Activated naive CD4-positive, alpha-beta T cell treated with anti-CD3 and anti-CD28 coated beads, Interleukin-2, amount 50 U/mL, for 16 hours (primary cell): ENCODE measurements around the gene SPINK1.
"Not testable (repeated sequence)": the region's sequence is repeated elsewhere in the genome, so short reads cannot be mapped to it uniquely, and the experiment has no call there.

ENCODE experiments used
- DNase-seq: peaks from one replicate; pipeline ENCODE4 v3.0.0-alpha.2; 2020

The SPINK1 gene

GRCh38 chr5:147854331-147854730, 22.9 kb upstream of the SPINK1 start:
- DNase-seq, result no peak

- no peak for DNase-seq
These were observed 22.0 kb upstream of the SPINK1 start for GRCh38 chr5:147853372-147853987.

GRCh38 chr5:147852365-147852764, 20.9 kb upstream of the SPINK1 start:
- no peak for DNase-seq

GRCh38 chr5:147851578-147851977, 20.1 kb upstream of the SPINK1 start:
- no peak for DNase-seq

GRCh38 chr5:147849226-147849625, 17.8 kb upstream of the SPINK1 start:
- no peak for DNase-seq

- DNase-seq, result no peak
These were observed 14.1 kb upstream of the SPINK1 start for GRCh38 chr5:147845618-147846017.

- DNase-seq, result no peak
These were observed 13.4 kb upstream of the SPINK1 start for GRCh38 chr5:147844846-147845245.

- no peak for DNase-seq
These were observed 11.4 kb upstream of the SPINK1 start for GRCh38 chr5:147842869-147843268.

- no peak for DNase-seq
These were observed 5.0 kb upstream of the SPINK1 start for GRCh38 chr5:147836439-147836838.

- no peak for DNase-seq
These were observed 3.9 kb upstream of the SPINK1 start for GRCh38 chr5:147835386-147835798.

GRCh38 chr5:147832541-147832940, 1.1 kb upstream of the SPINK1 start:
- no peak for DNase-seq

GRCh38 chr5:147830035-147830434, 1.4 kb downstream of the SPINK1 start:
- no peak for DNase-seq

- not testable (repeated sequence) for DNase-seq
These were observed 4.5 kb downstream of the SPINK1 start for GRCh38 chr5:147827017-147827416.

GRCh38 chr5:147826361-147826760, 5.1 kb downstream of the SPINK1 start:
- DNase-seq, result no peak

- peak; percentile 13 for DNase-seq
These were observed 8.6 kb downstream of the SPINK1 start for GRCh38 chr5:147822686-147823491.

GRCh38 chr5:147822222-147822621, 9.2 kb downstream of the SPINK1 start:
- DNase-seq, result not testable (repeated sequence)

GRCh38 chr5:147821766-147822165, 9.7 kb downstream of the SPINK1 start:
- no peak for DNase-seq

GRCh38 chr5:147819261-147819770, 12.2 kb downstream of the SPINK1 start:
- DNase-seq, result no peak

GRCh38 chr5:147818290-147818689, 13.2 kb downstream of the SPINK1 start:
- DNase-seq, result no peak

- DNase-seq, result no peak
These were observed 17.8 kb downstream of the SPINK1 start for GRCh38 chr5:147813696-147814095.

GRCh38 chr5:147809830-147810666, 21.4 kb downstream of the SPINK1 start:
- DNase-seq, result no peak

- peak; percentile 17 for DNase-seq
These were observed 26.4 kb downstream of the SPINK1 start for GRCh38 chr5:147805030-147805454.

- no peak for DNase-seq
These were observed 27.1 kb downstream of the SPINK1 start for GRCh38 chr5:147804334-147804733.
